CD4-positive, alpha-beta T cell (primary cell): ENCODE data around the gene TGFBR2. TPM values are rescaled to one million over a fixed set of nuclear protein-coding genes. Genes with fewer than 3 reads are reported as not detected.

Experiments
- ATAC-seq: fragments of 200-7000 bp; cut with Tn5 transposase; one replicate; pipeline ENCODE4 v1.10.0; 2022; ENCODE audit warnings: mild to moderate bottlenecking; ENCODE audit not compliant: poor library complexity
- CTCF ChIA-PET: fragments of 350-600 bp; sonication (Branson Sonifier 250); formaldehyde crosslinking; loops from one replicate; lab custom pipeline; 2021; ENCODE audit warnings: antibody characterized with exemption, inconsistent platforms; lab: Charles Lee
- POLR2A ChIA-PET: fragments of 350-600 bp; sonication (Branson Sonifier 250); formaldehyde crosslinking; loops from one replicate; lab custom pipeline; 2021; ENCODE audit warnings: antibody characterized with exemption, inconsistent platforms; lab: Charles Lee
- DNase-seq, 14 experiments: peaks; one replicate each; pipeline ENCODE4 v3.0.0-alpha.2; 2013 to 2020; ENCODE audit warnings: mixed read lengths in 2 of 14
- H3K27ac ChIP-seq, 2 donors: one replicate each; pipeline versions ENCODE4 v1.5.1 to v1.7.0; 2013; ENCODE audit warnings: low read length in 2 of 2, low read depth in 1 of 2, mild to moderate bottlenecking in 1 of 2
- H3K27me3 ChIP-seq, 2 experiments: 1 replicate in 1 of 2; 2 replicates in 1 of 2; pipeline versions ENCODE4 v1.6.1 to v1.7.0; 2013; ENCODE audit warnings: low read length in 2 of 2, control low read depth in 1 of 2, mild to moderate bottlenecking in 1 of 2, moderate library complexity in 1 of 2; ENCODE audit not compliant: insufficient read depth in 2 of 2, control insufficient read depth in 1 of 2
- H3K36me3 ChIP-seq: one replicate; pipeline ENCODE4 v1.6.1; 2013; ENCODE audit warnings: low read length, control low read depth; ENCODE audit not compliant: insufficient read depth
- H3K4me1 ChIP-seq: one replicate; pipeline ENCODE4 v1.6.1; 2013; ENCODE audit warnings: low read length, control low read depth; ENCODE audit not compliant: insufficient read depth
- H3K4me3 ChIP-seq: one replicate; pipeline ENCODE4 v1.5.1; 2013; ENCODE audit warnings: mild to moderate bottlenecking, low read length, moderate library complexity
- H3K9me3 ChIP-seq, 2 experiments: 1 replicate in 1 of 2; 2 replicates in 1 of 2; pipeline versions ENCODE4 v1.6.1 to v1.7.0; 2013; ENCODE audit warnings: low read length in 2 of 2, mild to moderate bottlenecking in 2 of 2, control low read depth in 1 of 2, moderate library complexity in 1 of 2; ENCODE audit not compliant: control insufficient read depth in 1 of 2, insufficient read depth in 1 of 2
- H3K27ac Mint-ChIP-seq: one replicate; pipeline ENCODE4 v1.8.0; 2020; ENCODE audit warnings: mixed read lengths
- H3K27me3 Mint-ChIP-seq: one replicate; pipeline ENCODE4 v1.8.0; 2021; ENCODE audit warnings: mixed read lengths
- H3K36me3 Mint-ChIP-seq: one replicate; pipeline ENCODE4 v1.8.0; 2021; ENCODE audit warnings: low read depth, mixed read lengths
- H3K4me1 Mint-ChIP-seq: one replicate; pipeline ENCODE4 v1.8.0; 2021; ENCODE audit warnings: low read depth, mixed read lengths
- H3K4me3 Mint-ChIP-seq: one replicate; pipeline ENCODE4 v1.8.0; 2020; ENCODE audit warnings: mild to moderate bottlenecking, mixed read lengths
- H3K9me3 Mint-ChIP-seq: one replicate; pipeline ENCODE4 v1.8.0; 2020; ENCODE audit warnings: mixed read lengths
- CTCF ChIP-seq: fragments of 200-600 bp; IDR thresholded peaks from one replicate; pipeline ENCODE4 v1.8.0; 2022; ENCODE audit warnings: antibody characterized with exemption, mild to moderate bottlenecking
- intact Hi-C, 2 experiments: fragments of 100-400 bp; cut with DNase I in 1 of 2; cut with micrococcal nuclease in 1 of 2; formaldehyde crosslinking; loops; one replicate each; pipeline versions ENCODE4 v1.15.1 to v1.9.0; 2023 to 2025; cut with DNase I, micrococcal nuclease
- total RNA-seq, 174 experiments: library from RNA in 2 of 174; stranded (reverse) in 2 of 174; gene quantifications; one replicate each; pipeline ENCODE4 v1.2.3 and lab custom pipeline; 2021 to 2026

Gene TGFBR2
- total RNA-seq, 2 experiments from 2014 or later = 203 to 205 TPM

GRCh38 chr3:30685267-30685667 is 78.9 kb downstream of the TGFBR2 start:
- no peak for DNase-seq
- no peaks in the 10 kb centered on the region for H3K9me3 ChIP-seq
- peaks cover 97% of the 10 kb centered on the region for H3K36me3 Mint-ChIP-seq
- no peak for ATAC-seq
- peak overlapping the region in 1 of 2 donors; percentile 6 for H3K27ac ChIP-seq
- H3K27me3 Mint-ChIP-seq = no peaks in the 10 kb centered on the region
- peaks cover 73% of the 10 kb centered on the region for H3K36me3 ChIP-seq
- peaks cover 97% of the 10 kb centered on the region for H3K4me1 Mint-ChIP-seq
- ChIA-PET CTCF (interaction anchor here (1.1 to 1.9 kb wide), 3 partner anchors 8 to 14 kb away, joined by 3 to 6 read pairs (median 5); no protein-coding TSS in a partner anchor), POLR2A (interaction anchor here (0.6 to 1.7 kb wide), 6 partner anchors 9 to 79 kb away, joined by 3 to 5 read pairs (median 3); partner anchors contain the start of gene TGFBR2)
- peaks cover 52% of the 10 kb centered on the region for H3K4me1 ChIP-seq
- no peak for TF ChIP-seq CTCF
- H3K4me3 Mint-ChIP-seq = peak overlapping the region; percentile 46
- no peaks in the 10 kb centered on the region for H3K27me3 ChIP-seq
- H3K27ac Mint-ChIP-seq = peak overlapping the region; percentile 82
- intact Hi-C loops = loop anchor here in 1 of 2 experiments (10.0 kb wide), 1 partner anchor 50 kb away; no protein-coding TSS in a partner anchor
- no peaks in the 10 kb centered on the region for H3K9me3 Mint-ChIP-seq
- no peak overlapping the region for H3K4me3 ChIP-seq

GRCh38 chr3:30686176-30686575 is 79.8 kb downstream of the TGFBR2 start:
- no peak for TF ChIP-seq CTCF
- Mint-ChIP-seq H3K4me1 (peaks cover 97% of the 10 kb centered on the region), H3K27ac (peak overlapping the region; percentile 82), H3K27me3 (no peaks in the 10 kb centered on the region), H3K36me3 (peaks cover 97% of the 10 kb centered on the region), H3K9me3 (no peaks in the 10 kb centered on the region), H3K4me3 (no peak overlapping the region)
- CTCF ChIA-PET = interaction anchor here (1.1 kb wide), 1 partner anchor 366 kb away, joined by 3 read pairs; no protein-coding TSS in a partner anchor
- ATAC-seq (no peak), DNase-seq (no peak)
- Histone ChIP-seq H3K27ac (no peak overlapping the region), H3K4me1 (peaks cover 49% of the 10 kb centered on the region), H3K36me3 (peaks cover 81% of the 10 kb centered on the region), H3K9me3 (no peaks in the 10 kb centered on the region), H3K4me3 (no peak overlapping the region), H3K27me3 (no peaks in the 10 kb centered on the region)
- POLR2A ChIA-PET = interaction anchor here (1.3 to 1.7 kb wide), 2 partner anchors 28 to 80 kb away, joined by 3 to 5 read pairs; partner anchors contain the start of gene TGFBR2
- intact Hi-C loops = loop anchor here in 1 of 2 experiments (10.0 kb wide), 1 partner anchor 51 kb away; no protein-coding TSS in a partner anchor

- Mint-ChIP-seq H3K27ac (peak overlapping the region; percentile 82), H3K4me1 (peaks cover 90% of the 10 kb centered on the region)
These were observed 80.4 kb downstream of the TGFBR2 start for GRCh38 chr3:30686799-30687198.

More at GRCh38 chr3:30686799-30687198, 80.4 kb downstream of the TGFBR2 start:
- H3K27ac ChIP-seq = no peak overlapping the region
- H3K27me3 ChIP-seq = no peaks in the 10 kb centered on the region
- H3K4me3 ChIP-seq = no peak overlapping the region
- ATAC-seq (no peak), DNase-seq (no peak)
- intact Hi-C loops = loop anchor here in 1 of 2 experiments (10.0 kb wide), 1 partner anchor 52 kb away; no protein-coding TSS in a partner anchor
- H3K27me3 Mint-ChIP-seq = no peaks in the 10 kb centered on the region
- no peak overlapping the region for H3K4me3 Mint-ChIP-seq
- peaks cover 82% of the 10 kb centered on the region for H3K36me3 ChIP-seq
- peaks cover 47% of the 10 kb centered on the region for H3K4me1 ChIP-seq
- H3K9me3 Mint-ChIP-seq = no peaks in the 10 kb centered on the region
- H3K36me3 Mint-ChIP-seq = peaks cover 97% of the 10 kb centered on the region
- no peaks in the 10 kb centered on the region for H3K9me3 ChIP-seq
- ChIA-PET POLR2A (interaction anchor here (1.3 to 1.7 kb wide), 2 partner anchors 29 to 81 kb away, joined by 3 to 5 read pairs; partner anchors contain the start of gene TGFBR2), CTCF (interaction anchor here (1.1 kb wide), 1 partner anchor 367 kb away, joined by 3 read pairs; no protein-coding TSS in a partner anchor)
- TF ChIP-seq CTCF = no peak
